HG02852 (cell line): ENCODE results near the gene OAS3.
"Not testable (repeated sequence)": the region's sequence is repeated elsewhere in the genome, so short reads cannot be mapped to it uniquely, and the experiment has no call there.

Source experiments
- ATAC-seq: cut with Tn5 transposase; IDR thresholded peaks from one replicate; pipeline ENCODE4 v1.9.1; 2021; ENCODE audit warnings: mild to moderate bottlenecking, moderate library complexity; ENCODE audit not compliant: unreplicated experiment

The OAS3 gene

GRCh38 chr12:112979041-112979680 is 40.9 kb downstream of the OAS3 start:
- peak; percentile 2 for ATAC-seq

DNA sequence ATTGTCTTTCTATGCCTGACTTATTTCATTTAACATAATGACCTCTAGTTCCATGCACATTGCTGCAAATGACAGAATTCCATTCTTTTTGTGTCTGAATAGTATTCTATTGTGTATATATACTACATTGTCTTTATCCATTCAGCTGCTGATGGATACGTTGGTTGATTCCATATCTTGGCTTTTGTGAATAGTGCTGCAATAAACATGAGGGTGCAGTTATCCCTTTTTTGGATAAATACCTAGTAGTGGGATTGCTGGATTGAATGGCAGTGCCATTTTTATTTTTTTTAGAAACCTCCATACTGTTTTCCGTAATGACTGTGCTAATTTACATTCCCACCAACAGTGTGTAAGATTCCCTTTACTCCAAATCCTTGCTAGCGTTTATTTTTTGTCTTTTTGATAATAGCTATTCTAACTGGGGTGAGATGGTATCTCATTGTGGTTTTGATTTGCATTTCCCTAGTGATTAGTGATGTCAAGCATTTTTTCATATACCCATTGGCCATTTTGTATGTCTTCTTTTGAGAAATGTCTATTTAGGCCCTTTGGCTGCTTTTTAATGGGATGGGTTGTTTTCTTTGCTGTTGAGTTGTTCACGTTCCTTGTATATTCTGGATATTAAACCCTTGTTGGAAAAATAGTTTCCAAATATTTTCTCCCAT is 42.4 kb downstream of the OAS3 start:
- no peak for ATAC-seq

DNA sequence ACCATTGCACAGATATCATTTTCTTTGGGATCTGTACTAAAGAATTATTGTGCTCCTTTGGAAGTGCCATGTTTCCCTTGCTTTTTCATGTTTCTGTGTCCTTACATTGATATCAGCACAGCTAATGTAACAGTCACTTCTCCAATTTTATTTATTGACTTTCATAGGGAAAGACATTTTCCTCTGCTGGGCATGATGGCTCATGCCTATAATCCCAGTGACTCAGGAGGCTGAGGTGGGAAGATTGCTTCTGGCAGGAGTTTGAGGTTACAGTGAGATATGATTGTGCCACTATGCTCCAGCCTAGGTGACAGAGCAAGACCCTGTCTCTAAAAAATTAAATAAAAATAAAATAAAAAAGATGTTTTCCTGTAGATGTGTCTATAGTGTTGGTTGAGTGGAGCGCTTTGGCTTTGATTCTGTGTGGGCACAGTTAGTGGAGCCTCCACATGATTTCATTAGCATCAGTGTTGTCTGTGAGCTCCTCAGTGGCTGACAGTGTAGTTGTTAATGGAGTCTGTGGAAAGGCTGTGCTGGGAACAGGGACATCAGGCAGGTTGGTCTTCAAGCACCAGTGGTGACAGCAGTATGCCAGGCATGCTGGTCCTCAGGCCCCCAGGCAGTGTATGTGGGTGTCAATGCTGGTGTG is 47.5 kb downstream of the OAS3 start:
- no peak for ATAC-seq

GRCh38 chr12:112986291-112986800 is 48.1 kb downstream of the OAS3 start:
- no peak for ATAC-seq

GRCh38 chr12:112987561-112987960 is 49.3 kb downstream of the OAS3 start:
- no peak for ATAC-seq

DNA sequence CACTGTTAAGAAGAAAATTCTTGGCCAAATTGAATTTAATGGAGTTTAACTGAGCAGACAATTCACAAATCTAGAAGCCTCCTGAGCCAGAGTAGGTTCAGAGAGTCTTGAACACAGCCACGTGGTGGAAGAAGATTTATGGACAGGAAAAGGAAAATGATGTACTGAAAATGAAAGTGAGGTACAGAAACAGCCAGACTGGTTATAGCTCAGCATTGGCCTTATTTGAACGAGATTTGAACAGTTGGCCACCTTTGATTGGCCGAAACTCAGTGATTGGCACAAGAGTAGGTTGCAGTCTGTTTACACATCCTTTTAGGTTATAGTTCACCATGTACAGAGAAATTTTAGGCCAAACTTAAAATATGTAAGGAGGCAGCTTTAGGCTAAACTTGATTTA is 50.0 kb downstream of the OAS3 start:
- no peak for ATAC-seq

- not testable (repeated sequence) for ATAC-seq
These were observed 50.6 kb downstream of the OAS3 start for GRCh38 chr12:112988823-112989385.

- no peak for ATAC-seq
These were observed 51.5 kb downstream of the OAS3 start for GRCh38 chr12:112989806-112990205.

- no peak for ATAC-seq
These were observed 54.5 kb downstream of the OAS3 start for GRCh38 chr12:112992541-112993398.

DNA sequence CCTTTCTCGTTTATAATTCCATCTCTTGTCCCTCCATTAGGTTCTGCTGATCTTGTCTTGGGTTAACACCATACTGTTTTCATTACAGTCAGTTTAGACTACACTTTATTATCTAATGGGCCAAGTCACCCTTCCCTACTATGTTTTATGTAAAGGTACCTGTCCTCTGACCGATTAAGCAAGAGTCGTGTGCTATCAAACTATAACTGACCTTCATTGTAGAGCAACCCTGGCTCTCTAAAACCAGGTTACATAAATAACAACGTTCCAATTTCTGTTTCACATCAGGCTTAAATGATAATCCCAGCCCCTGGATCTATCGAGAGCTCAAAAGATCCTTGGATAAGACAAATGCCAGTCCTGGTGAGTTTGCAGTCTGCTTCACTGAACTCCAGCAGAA is 56.7 kb downstream of the OAS3 start:
- ATAC-seq: no peak

DNA sequence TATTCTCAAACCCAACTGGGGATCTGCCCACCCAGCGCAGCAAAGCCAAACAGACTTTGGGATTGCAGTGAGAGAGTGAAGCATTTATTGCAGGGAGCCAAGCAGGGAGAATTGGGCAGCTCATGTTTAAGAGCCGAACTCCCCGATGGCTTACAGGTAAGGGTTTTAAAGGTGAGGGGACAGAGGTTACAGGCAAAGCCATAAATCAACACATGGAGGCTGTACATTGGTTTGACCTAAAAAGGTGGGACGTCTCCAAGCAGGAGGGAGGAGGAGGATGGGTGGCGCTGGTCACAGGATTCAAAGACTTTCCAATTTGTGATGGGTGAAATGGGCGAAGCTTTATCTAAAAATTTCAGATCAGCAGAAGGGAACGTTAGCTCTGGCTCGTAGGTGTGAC is 58.2 kb downstream of the OAS3 start:
- ATAC-seq: no peak

DNA sequence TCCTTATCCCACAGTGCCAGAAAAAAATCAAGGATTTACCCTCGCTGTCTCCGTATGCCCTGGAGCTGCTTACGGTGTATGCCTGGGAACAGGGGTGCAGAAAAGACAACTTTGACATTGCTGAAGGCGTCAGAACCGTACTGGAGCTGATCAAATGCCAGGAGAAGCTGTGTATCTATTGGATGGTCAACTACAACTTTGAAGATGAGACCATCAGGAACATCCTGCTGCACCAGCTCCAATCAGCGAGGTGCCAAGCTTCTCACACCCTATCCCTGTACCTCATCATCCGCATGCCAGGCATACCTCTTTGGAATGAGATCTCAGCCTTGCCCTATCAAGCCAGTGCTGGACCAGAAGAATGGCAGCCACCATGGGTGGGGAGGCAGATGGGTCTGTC is 59.2 kb downstream of the OAS3 start:
- no peak for ATAC-seq

DNA sequence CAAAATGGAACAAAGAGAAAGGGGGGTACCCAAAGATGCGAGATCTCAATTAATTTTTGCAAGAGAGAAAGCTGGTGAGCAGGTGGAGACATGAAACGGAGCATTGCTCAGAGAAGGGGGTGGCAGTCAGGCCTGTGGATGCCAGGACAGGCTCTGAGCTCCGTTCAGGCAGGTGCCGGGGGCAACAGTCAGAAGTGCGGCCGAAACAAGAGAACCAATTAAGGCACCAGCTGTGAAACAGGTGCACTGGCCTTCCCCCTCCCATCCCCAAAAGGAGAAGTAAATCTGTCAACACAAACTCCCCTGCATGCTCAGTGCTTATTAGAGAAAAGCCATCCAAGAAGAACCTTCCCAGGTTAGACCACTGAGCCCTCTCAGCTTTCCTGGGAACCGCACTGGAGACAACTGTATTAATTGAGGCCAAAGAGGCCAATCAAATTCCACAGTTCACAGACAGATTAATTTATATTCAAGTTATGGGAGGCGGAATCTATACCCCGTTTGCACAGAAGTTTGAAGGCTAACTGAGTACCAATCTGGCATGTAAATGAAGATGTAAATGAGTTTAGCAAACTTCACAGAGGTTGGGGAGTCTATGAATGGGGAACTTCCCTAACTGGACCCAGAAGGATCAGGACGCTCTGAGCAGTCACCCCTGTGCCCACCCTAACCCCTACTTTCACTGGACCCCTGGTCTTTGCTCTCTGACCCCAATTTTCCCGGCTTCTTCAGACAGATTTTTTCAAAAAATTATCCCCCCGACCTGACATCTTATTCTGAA is 60.9 kb downstream of the OAS3 start:
- ATAC-seq: peak; percentile 90

- no peak for ATAC-seq
These were observed 62.2 kb downstream of the OAS3 start for GRCh38 chr12:113000433-113000832.

DNA sequence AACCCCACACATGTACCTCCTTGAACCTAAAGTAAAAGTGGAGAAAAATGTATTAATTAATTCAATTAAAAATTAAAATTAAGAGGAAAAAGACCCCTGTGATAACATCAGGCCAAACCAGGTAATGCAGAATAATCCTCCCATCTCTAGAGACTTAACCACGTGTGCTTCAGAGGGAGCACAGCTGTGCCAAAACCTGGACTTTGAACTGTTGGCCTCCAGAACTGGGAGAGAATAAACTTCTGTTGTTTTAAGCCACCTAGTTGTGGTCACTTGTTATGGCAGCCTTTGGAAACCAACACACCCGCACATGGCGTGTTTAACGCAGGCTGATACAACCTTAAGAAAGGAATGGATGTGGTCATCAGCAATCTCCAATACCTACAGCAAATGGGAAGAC is 63.9 kb downstream of the OAS3 start:
- no peak for ATAC-seq

DNA sequence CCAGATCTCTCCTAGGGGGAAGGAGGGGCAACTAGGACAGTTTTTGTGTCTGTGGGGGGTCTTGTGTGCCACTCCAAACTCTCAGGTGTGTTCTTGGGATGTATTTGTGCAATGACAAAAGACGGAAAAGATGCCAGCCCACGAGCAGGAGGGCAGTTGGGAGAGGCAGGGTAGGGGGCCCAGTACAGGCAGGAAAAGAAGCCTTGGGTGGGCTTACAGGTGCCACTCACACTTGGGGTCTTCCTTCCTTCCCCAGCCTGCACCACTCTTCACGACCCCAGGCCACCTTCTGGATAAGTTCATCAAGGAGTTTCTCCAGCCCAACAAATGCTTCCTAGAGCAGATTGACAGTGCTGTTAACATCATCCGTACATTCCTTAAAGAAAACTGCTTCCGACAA is 64.4 kb downstream of the OAS3 start:
- no peak for ATAC-seq

- no peak for ATAC-seq
These were observed 65.4 kb downstream of the OAS3 start for GRCh38 chr12:113003636-113004035.

DNA sequence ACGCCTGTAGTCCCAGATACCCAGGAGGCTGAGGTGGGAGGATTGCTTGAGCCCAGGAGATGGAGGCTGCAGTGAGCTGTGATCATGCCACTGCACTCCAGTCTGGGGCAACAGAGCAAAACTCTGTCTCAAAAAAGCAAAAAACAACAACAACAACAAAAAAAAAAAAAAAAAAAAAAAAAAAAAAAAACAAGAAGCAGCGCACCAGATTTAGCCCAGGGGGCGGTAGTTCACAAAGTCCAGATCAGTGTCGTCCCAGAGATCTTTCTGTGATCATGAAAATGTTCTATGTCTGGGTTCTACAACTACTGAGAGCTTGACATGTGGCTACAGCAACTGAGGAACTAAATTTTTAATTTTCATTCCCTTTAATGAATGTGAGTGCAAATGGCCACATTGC is 67.5 kb downstream of the OAS3 start:
- ATAC-seq: no peak

DNA sequence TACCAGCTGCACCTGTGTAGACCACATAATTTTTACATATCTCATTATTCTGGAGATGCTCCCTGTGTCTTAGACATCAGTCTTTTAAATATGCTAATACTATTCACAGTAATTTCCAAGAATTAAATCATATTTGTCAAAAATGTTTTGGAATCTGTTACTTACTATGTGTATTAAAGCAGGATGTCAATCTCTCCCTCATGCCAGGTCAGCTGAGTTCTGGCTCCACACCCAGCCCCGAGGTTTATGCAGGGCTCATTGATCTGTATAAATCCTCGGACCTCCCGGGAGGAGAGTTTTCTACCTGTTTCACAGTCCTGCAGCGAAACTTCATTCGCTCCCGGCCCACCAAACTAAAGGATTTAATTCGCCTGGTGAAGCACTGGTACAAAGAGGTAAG is 67.9 kb downstream of the OAS3 start:
- ATAC-seq: no peak

DNA sequence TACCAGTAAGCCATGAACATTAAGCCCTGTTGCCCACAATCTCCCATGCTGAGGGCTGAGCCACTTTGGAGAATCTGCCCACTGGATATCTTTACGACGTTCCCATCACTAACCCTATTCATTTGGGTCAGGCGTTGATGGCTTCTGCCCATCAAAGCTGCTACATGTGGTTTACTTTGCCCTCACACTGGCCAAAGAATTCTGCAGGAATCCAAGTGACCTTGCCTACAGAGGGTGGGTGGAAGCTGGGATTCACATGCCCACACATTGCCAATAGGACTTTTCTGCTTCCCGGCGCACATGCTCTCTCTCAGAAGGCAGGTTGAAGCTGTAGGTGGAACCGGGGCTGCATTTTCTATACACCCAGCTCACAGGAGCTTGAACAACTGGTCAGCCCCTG is 68.4 kb downstream of the OAS3 start:
- ATAC-seq: no peak
